C4-2B (cell line): ENCODE data around the gene TMEM255A.

Experiments
- CTCF ChIP-seq: fragments of 450-650 bp; conservative IDR thresholded peaks from 2 replicates; pipeline ENCODE4 v1.5.1; 2017; ENCODE audit warnings: mild to moderate bottlenecking
- ZFX ChIP-seq: fragments of 450-650 bp; IDR thresholded peaks from 2 replicates; pipeline ENCODE4 v1.6.1; 2017

DNA sequence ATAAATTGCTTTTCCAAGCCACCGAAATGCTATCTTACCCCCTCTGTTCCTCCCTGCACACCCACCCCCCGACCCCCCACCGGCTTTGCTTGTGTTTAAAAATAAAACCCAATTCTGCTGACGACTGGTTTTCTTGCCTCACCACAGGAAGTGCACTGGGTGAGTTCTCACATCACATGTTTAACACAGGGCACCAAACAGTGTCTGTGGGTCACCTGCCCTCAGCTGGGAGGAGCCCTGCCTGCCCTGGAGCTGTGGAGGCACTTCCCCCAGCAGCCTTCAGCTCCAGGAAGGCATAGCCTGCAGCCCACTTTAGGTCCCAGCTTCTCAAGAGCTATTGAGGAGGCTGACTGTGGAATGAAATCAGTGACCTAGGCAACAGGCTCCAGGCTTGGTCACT is 8.8 kb downstream of the TMEM255A start:
- no peak for TF ChIP-seq CTCF
- TF ChIP-seq ZFX: no peak
